Smooth muscle cell (in vitro differentiated cells): ENCODE results near the gene PHAX. TPM values are rescaled to one million over a fixed set of nuclear protein-coding genes. Genes with fewer than 3 reads are reported as not detected.
A peak's percentile ranks its signal among the peaks of the same experiment; 100 is the strongest.

Source experiments
- DNase-seq: peaks from one replicate; lab custom pipeline; 2025; ENCODE audit not compliant: unreplicated experiment; lab: John Stamatoyannopoulos, UW
- H2AFZ ChIP-seq: fragments of 200-600 bp; sonication (generic); 2 replicates; pipeline ENCODE4 v1.6.0; 2016; ENCODE audit warnings: antibody characterized with exemption, low read depth, mild to moderate bottlenecking
- H3F3A ChIP-seq: fragments of 200-600 bp; sonication (generic); 2 replicates; pipeline ENCODE4 v1.6.0; 2017; ENCODE audit warnings: antibody characterized with exemption, low read depth
- H3K27ac ChIP-seq: fragments of 200-600 bp; sonication (generic); 2 replicates; pipeline ENCODE4 v1.5.1; 2016; ENCODE audit warnings: low read depth, mild to moderate bottlenecking
- H3K27me3 ChIP-seq: fragments of 200-600 bp; sonication (generic); 2 replicates; pipeline ENCODE4 v1.6.1; 2016; ENCODE audit warnings: low read depth, mild to moderate bottlenecking
- H3K36me3 ChIP-seq: fragments of 200-600 bp; sonication (generic); 2 replicates; pipeline ENCODE4 v1.5.1; 2016; ENCODE audit warnings: low read depth
- H3K4me1 ChIP-seq: fragments of 200-600 bp; sonication (generic); 2 replicates; pipeline ENCODE4 v1.5.1; 2016; ENCODE audit warnings: low read depth
- H3K4me2 ChIP-seq: fragments of 200-600 bp; sonication (generic); 2 replicates; pipeline ENCODE4 v1.6.0; 2016; ENCODE audit warnings: mild to moderate bottlenecking
- H3K4me3 ChIP-seq: fragments of 200-600 bp; sonication (generic); 2 replicates; pipeline ENCODE4 v1.5.1; 2016; ENCODE audit warnings: mild to moderate bottlenecking
- H3K79me2 ChIP-seq: fragments of 200-600 bp; sonication (generic); 2 replicates; pipeline ENCODE4 v1.6.0; 2016; ENCODE audit warnings: low read depth, mild to moderate bottlenecking
- H3K9ac ChIP-seq: fragments of 200-600 bp; sonication (generic); 2 replicates; pipeline ENCODE4 v1.6.0; 2016; ENCODE audit warnings: low read depth
- H3K9me3 ChIP-seq: fragments of 200-600 bp; sonication (generic); replicated peaks from 2 replicates; pipeline ENCODE4 v1.5.1; 2016; ENCODE audit warnings: low read depth
- H4K20me1 ChIP-seq: fragments of 200-600 bp; sonication (generic); 2 replicates; pipeline ENCODE4 v1.6.0; 2016; ENCODE audit warnings: low read depth
- WGBS: methylation state at CpG from one replicate; pipeline ENCODE4 v1.1.7; 2016; ENCODE audit warnings: low lambda C conversion rate; 5-methylcytosine and 5-hydroxymethylcytosine counted together
- polyA plus RNA-seq: library from polyadenylated mRNA; unstranded; fragments of >200 nt; fragmentation: Nextera tagmentation; extraction: Ambion mirVana; gene quantifications from 2 replicates; pipeline ENCODE4 v1.2.1, GENCODE V29; 2016
- small RNA-seq: library from RNA; depleted of rRNA; stranded (forward); fragments of <200 nt; gene quantifications from one replicate; pipeline ENCODE3, GENCODE V24; 2014
- total RNA-seq: library from RNA; depleted of rRNA; stranded (reverse); fragments of >200 nt; gene quantifications from 2 replicates; pipeline ENCODE4 v1.2.3, GENCODE V29; 2014
- TF ChIP-seq, protein P1 (sequence below): fragments of 200-600 bp; sonication (generic); IDR thresholded peaks from 2 replicates; pipeline ENCODE4 v1.5.1; 2017; ENCODE audit warnings: borderline replicate concordance, mild to moderate bottlenecking, antibody characterized with exemption; ENCODE audit not compliant: insufficient read depth, poor library complexity, severe bottlenecking

Gene PHAX
- total and polyA plus RNA-seq, 2 experiments from 2014 or later = 34.4 to 45.4 TPM

- 58% methylated on average over 7 of the region's 7 CpGs for WGBS
- H3K4me2 ChIP-seq = no peak overlapping the region
Measured at GRCh38 chr5:126674145-126674544, 73.4 kb downstream of the PHAX start.

GRCh38 chr5:126675338-126675737, 74.6 kb downstream of the PHAX start:
- Histone ChIP-seq H3K4me3 (no peak overlapping the region), H3K79me2 (no peaks in the 10 kb centered on the region), H4K20me1 (no peaks in the 10 kb centered on the region), H3K4me2 (no peak overlapping the region), H3K9ac (no peak overlapping the region), H3K4me1 (no peaks in the 10 kb centered on the region), H3K27me3 (no peaks in the 10 kb centered on the region), H3F3A (peaks cover 8% of the 10 kb centered on the region), H3K9me3 (no peaks in the 10 kb centered on the region), H3K27ac (no peak overlapping the region), H3K36me3 (no peaks in the 10 kb centered on the region), H2AFZ (no peak overlapping the region)
- 86% methylated on average over 2 of the region's 2 CpGs for WGBS
- DNase-seq = no peak
- TF ChIP-seq, protein P1, sequence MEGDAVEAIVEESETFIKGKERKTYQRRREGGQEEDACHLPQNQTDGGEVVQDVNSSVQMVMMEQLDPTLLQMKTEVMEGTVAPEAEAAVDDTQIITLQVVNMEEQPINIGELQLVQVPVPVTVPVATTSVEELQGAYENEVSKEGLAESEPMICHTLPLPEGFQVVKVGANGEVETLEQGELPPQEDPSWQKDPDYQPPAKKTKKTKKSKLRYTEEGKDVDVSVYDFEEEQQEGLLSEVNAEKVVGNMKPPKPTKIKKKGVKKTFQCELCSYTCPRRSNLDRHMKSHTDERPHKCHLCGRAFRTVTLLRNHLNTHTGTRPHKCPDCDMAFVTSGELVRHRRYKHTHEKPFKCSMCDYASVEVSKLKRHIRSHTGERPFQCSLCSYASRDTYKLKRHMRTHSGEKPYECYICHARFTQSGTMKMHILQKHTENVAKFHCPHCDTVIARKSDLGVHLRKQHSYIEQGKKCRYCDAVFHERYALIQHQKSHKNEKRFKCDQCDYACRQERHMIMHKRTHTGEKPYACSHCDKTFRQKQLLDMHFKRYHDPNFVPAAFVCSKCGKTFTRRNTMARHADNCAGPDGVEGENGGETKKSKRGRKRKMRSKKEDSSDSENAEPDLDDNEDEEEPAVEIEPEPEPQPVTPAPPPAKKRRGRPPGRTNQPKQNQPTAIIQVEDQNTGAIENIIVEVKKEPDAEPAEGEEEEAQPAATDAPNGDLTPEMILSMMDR = no peak

More at GRCh38 chr5:126674145-126674544, 73.4 kb downstream of the PHAX start:
- no peak overlapping the region for H2AFZ ChIP-seq
- no peak overlapping the region for H3K27ac ChIP-seq
- no peak overlapping the region for H3K4me3 ChIP-seq
- DNase-seq = no peak
- H3K79me2 ChIP-seq = no peaks in the 10 kb centered on the region
- H3K4me1 ChIP-seq = no peaks in the 10 kb centered on the region
- no peaks in the 10 kb centered on the region for H3K9me3 ChIP-seq
- TF ChIP-seq, protein P1 = no peak
- no peaks in the 10 kb centered on the region for H3K36me3 ChIP-seq
- no peak overlapping the region for H3K9ac ChIP-seq
- no peaks in the 10 kb centered on the region for H3K27me3 ChIP-seq
- no peaks in the 10 kb centered on the region for H3F3A ChIP-seq
- H4K20me1 ChIP-seq = no peaks in the 10 kb centered on the region

DNA sequence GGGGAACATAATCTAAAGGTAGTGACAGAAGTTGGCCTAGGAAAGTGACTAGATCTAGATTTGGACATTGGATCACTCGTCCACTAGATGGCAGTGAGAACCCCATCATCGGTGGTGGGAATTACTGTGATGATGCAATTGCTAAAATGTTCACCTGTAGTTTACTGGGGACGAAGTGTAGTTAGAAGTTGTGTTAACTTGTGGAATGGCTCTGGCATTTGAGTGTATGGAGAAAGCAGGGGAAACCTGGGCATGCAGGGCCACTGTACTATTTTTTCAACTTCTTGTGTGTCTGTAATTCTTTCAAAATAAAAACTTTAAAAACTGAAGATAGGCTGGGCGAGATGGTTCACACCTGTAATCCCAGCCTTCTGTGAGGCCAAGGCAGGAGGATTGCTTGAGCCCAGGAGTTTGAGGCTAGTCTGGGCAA, 75.5 kb downstream of the PHAX start:
- TF ChIP-seq, protein P1 = peak; percentile 82
- Histone ChIP-seq H3K9ac (no peak overlapping the region), H3K36me3 (no peaks in the 10 kb centered on the region), H3K4me3 (no peak overlapping the region), H2AFZ (no peak overlapping the region), H4K20me1 (no peaks in the 10 kb centered on the region), H3K27me3 (no peaks in the 10 kb centered on the region), H3K9me3 (no peaks in the 10 kb centered on the region), H3K27ac (no peak overlapping the region), H3F3A (peaks cover 11% of the 10 kb centered on the region), H3K4me2 (no peak overlapping the region), H3K79me2 (no peaks in the 10 kb centered on the region), H3K4me1 (no peaks in the 10 kb centered on the region)
- DNase-seq = no peak
- 25% methylated on average over 4 of the region's 4 CpGs for WGBS

Small RNA genes within 50 kb of the gene (small RNA-seq; reads per million reads assigned to genes)
- gene BOLA3P3 (not detected), gene RNU6-290P (not detected)

Other genes starting within 250 kb of the PHAX start
- gene GRAMD2B, start 177.5 kb upstream of the PHAX start, total RNA-seq = 27.3 and 33.1 TPM in 2 replicates
- 8.7 and 28.9 TPM in 2 replicates for gene GRAMD2B, start 177.5 kb upstream of the PHAX start, polyA plus RNA-seq
- 26.5 and 28.4 TPM in 2 replicates for gene ALDH7A1, start 5.7 kb upstream of the PHAX start, total RNA-seq
- gene ALDH7A1, start 5.7 kb upstream of the PHAX start, polyA plus RNA-seq = 55.3 and 56.8 TPM in 2 replicates
- gene LMNB1, start 176.2 kb downstream of the PHAX start, total RNA-seq = 27.7 and 32.5 TPM in 2 replicates
- gene LMNB1, start 176.2 kb downstream of the PHAX start, polyA plus RNA-seq = 6.4 and 8.4 TPM in 2 replicates